ENCODE results near the gene MAD1L1. TPM values are rescaled to one million over a fixed set of nuclear protein-coding genes. Genes with fewer than 3 reads are reported as not detected.

The MAD1L1 gene
- total RNA-seq, 1 experiment from 2014 or later = 46.7 TPM

DNA sequence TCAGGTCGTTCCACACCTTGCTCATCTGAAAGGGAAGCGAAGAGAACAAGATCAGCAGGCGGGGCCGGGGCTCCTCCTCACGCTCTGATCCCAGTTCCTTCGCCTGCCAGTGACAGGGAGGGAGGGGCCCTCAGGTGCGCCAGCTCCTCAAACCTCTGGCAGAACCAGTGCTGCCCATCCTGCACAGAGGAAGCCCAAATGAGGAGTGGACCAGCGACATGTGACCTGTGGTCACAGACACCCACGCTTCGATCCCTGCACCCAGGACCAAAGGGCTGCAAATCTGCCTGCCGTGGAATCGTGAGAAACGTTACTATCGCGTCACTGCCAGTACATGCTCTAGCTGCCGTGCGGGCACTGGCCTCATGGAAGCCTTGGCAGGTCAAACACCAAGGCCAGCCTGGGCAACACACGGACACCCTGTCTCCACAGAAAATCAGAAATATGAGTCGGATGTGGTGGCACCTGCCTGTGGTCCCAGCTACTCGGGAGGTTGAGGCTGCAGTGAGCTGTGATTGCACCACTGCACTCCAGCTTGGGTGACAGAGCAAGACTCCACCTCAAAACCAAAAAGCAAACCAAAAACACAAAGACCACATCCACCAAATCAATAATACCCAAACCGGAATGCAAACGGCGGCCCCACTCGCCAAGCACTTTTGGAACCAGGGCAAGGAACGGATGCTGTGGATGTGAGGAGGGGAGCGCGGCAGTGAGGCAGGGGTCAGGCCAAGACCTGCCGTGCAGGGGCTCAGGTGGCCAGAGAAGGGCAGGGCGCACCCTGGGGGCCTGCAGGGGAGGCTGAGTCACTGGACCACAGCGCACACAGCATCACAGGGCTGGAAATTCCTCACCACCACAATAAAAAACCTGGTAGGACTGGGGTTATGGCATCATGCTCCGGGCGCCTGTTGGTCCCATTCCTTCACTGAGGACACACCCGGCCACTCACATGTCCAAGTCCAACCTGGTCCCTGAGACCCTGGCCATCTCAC, 22.7 kb upstream of the MAD1L1 start:
- no peak for TF ChIP-seq CTCF (conservative IDR thresholded peaks at IDR 0.05; ENCODE audit: low read depth, low read length)
- TF ChIP-seq EZH2 (IDR thresholded peaks at IDR 0.05; ENCODE audit: borderline replicate concordance, low read depth, low read length, poor library complexity, severe bottlenecking) = no peak
- H3K4me3 ChIP-seq (ENCODE audit: low read depth, low read length, poor library complexity, severe bottlenecking) = no peak overlapping the region
- no peaks in the 10 kb centered on the region for H3K27me3 ChIP-seq (replicated peaks; ENCODE audit: insufficient read depth, low read depth, low read length, poor library complexity)
- ChIA-PET CTCF (no interaction called here), POLR2A (ENCODE audit: low non-redundant PET) (no interaction called here)
- DNase-seq (ENCODE audit: low spot score) = no peak
- BruUV-seq (replicated peaks) = no TSS peak
- H3K9me3 ChIP-seq (ENCODE audit: low read depth, low read length, poor library complexity, severe bottlenecking) = no peaks in the 10 kb centered on the region
- H3K27ac ChIP-seq (ENCODE audit: low read depth, low read length, poor library complexity, severe bottlenecking) = no peak overlapping the region
- intact Hi-C loops (cut with micrococcal nuclease; ENCODE audit: unreplicated experiment) = no loop called here
- H3K36me3 ChIP-seq (ENCODE audit: insufficient read depth, low read length, poor library complexity, severe bottlenecking) = no peaks in the 10 kb centered on the region
- H3K4me1 ChIP-seq (ENCODE audit: insufficient read depth, low read length, poor library complexity, severe bottlenecking) = no peaks in the 10 kb centered on the region

- no peak for DNase-seq (ENCODE audit: low spot score)
- CTCF ChIA-PET = no interaction called here
- POLR2A ChIA-PET (ENCODE audit: low non-redundant PET) = no interaction called here
- Histone ChIP-seq H3K36me3 (ENCODE audit: insufficient read depth, low read length, poor library complexity, severe bottlenecking) (peaks cover 2% of the 10 kb centered on the region), H3K27ac (ENCODE audit: low read depth, low read length, poor library complexity, severe bottlenecking) (no peak overlapping the region), H3K4me1 (ENCODE audit: insufficient read depth, low read length, poor library complexity, severe bottlenecking) (no peaks in the 10 kb centered on the region), H3K9me3 (ENCODE audit: low read depth, low read length, poor library complexity, severe bottlenecking) (no peaks in the 10 kb centered on the region), H3K27me3 (replicated peaks; ENCODE audit: insufficient read depth, low read depth, low read length, poor library complexity) (no peaks in the 10 kb centered on the region), H3K4me3 (ENCODE audit: low read depth, low read length, poor library complexity, severe bottlenecking) (no peak overlapping the region)
- intact Hi-C loops (cut with micrococcal nuclease; ENCODE audit: unreplicated experiment) = no loop called here
- no TSS peak for BruUV-seq (replicated peaks)
- TF ChIP-seq EZH2 (IDR thresholded peaks at IDR 0.05; ENCODE audit: borderline replicate concordance, low read depth, low read length, poor library complexity, severe bottlenecking) = no peak
- TF ChIP-seq CTCF (conservative IDR thresholded peaks at IDR 0.05; ENCODE audit: low read depth, low read length) = no peak
These were observed 21.8 kb upstream of the MAD1L1 start for GRCh38 chr7:2254429-2255144.

- H3K4me3 ChIP-seq (ENCODE audit: low read depth, low read length, poor library complexity, severe bottlenecking) = no peak overlapping the region
- peaks cover 2% of the 10 kb centered on the region for H3K36me3 ChIP-seq (ENCODE audit: insufficient read depth, low read length, poor library complexity, severe bottlenecking)
- CTCF ChIA-PET = no interaction called here
- POLR2A ChIA-PET (ENCODE audit: low non-redundant PET) = no interaction called here
- TF ChIP-seq CTCF (conservative IDR thresholded peaks at IDR 0.05; ENCODE audit: low read depth, low read length) (no peak), EZH2 (IDR thresholded peaks at IDR 0.05; ENCODE audit: borderline replicate concordance, low read depth, low read length, poor library complexity, severe bottlenecking) (no peak)
- H3K27ac ChIP-seq (ENCODE audit: low read depth, low read length, poor library complexity, severe bottlenecking) = no peak overlapping the region
- intact Hi-C loops (cut with micrococcal nuclease; ENCODE audit: unreplicated experiment) = no loop called here
- DNase-seq (ENCODE audit: low spot score) = no peak
- no peaks in the 10 kb centered on the region for H3K4me1 ChIP-seq (ENCODE audit: insufficient read depth, low read length, poor library complexity, severe bottlenecking)
- H3K9me3 ChIP-seq (ENCODE audit: low read depth, low read length, poor library complexity, severe bottlenecking) = no peaks in the 10 kb centered on the region
- BruUV-seq (replicated peaks) = no TSS peak
- no peaks in the 10 kb centered on the region for H3K27me3 ChIP-seq (replicated peaks; ENCODE audit: insufficient read depth, low read depth, low read length, poor library complexity)
These were observed 20.9 kb upstream of the MAD1L1 start for GRCh38 chr7:2253525-2254244.
